HG03469 (cell line): ENCODE data around the gene SMAD5.

Experiments used
- ATAC-seq: cut with Tn5 transposase; IDR thresholded peaks from one replicate; pipeline ENCODE4 v1.9.1; 2021; ENCODE audit warnings: mild to moderate bottlenecking, moderate library complexity, moderate number of reproducible peaks; ENCODE audit not compliant: unreplicated experiment

SMAD5 gene

GRCh38 chr5:136194576-136194975 is 61.9 kb downstream of the SMAD5 start:
- no peak for ATAC-seq

DNA sequence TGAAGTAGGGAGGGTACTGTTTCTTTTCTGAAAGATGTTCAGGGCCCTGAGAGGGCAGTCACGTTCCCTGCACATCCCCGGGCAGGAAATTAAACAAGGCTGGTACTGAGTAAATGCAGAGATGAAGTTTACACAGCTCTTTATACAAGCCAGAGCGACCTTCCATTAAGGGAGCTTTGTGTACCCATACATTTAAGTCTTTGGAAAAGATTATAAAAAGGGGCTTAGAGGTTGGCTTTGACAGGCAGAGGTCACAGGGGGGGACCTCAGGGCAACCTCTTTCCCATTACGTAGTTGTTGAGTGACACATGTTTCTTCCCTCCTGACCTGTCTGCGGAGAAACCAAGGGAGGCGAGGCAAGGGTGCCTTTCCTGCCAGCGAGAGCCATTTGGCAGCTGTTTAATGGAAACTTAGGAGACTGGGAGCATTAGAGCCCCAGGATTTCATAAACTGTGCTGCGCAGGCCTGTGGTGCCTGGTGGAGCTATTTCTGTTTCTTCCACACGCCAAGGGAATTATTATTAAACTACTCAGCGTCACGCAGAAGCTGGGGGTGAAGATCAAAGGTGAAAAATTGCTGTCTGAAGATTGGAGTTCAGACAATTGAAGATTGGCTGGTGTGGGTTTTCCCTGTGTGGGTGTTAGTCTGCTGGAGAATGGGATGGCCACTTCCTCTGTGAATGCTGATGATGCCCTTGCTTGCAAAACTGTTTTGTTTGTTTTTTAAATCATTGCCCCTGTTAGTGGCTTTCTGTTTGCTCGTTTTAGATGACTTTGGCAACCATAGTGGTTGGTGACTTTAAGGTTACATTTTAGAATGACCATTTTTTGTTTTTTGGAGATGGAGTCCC is 63.6 kb downstream of the SMAD5 start:
- no peak for ATAC-seq

GRCh38 chr5:136197462-136198142 is 65.0 kb downstream of the SMAD5 start:
- ATAC-seq: no peak

DNA sequence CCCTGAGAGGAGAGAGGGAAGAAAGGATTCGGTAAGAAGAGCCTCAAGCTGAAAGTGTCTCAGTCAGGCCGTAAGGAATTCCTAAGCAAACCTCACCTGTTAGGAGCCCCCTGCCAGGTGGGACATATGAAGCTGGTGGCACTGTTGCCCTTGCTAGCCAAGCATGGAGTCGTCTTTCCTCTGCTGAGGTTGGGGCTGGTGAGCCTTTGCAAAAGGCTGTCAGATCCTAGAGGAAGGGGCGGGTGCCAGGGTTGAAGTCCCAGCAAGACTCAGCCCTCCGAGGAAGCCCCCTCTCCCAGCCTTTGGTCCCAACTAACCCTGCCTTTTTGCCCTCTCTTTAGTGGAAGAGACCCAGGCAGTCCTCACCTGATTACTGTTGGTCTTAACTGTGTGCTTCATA is 65.8 kb downstream of the SMAD5 start:
- no peak for ATAC-seq

GRCh38 chr5:136199408-136199807 is 66.8 kb downstream of the SMAD5 start:
- ATAC-seq: no peak

DNA sequence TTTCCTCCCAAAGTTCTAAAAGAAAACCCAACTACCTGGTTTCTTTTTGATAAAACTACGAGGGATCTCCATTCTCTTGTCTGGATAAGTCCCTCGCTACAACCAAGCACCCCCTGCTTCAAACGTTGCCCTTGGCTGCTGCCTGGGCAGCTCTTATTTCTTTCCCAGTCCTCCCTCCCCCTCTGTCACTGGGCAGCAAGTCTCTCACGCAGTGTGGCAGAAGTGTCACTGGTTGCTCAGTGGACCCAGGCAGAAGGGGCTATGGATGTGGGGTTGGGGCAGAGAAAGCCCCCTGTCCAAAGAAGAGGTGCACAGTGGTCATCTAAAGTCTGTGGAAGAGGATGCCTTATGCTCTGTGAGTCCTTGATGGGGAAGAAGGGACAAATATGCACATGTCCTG is 67.5 kb downstream of the SMAD5 start:
- ATAC-seq: no peak

- no peak for ATAC-seq
These were observed 68.1 kb downstream of the SMAD5 start for GRCh38 chr5:136200761-136201160.

DNA sequence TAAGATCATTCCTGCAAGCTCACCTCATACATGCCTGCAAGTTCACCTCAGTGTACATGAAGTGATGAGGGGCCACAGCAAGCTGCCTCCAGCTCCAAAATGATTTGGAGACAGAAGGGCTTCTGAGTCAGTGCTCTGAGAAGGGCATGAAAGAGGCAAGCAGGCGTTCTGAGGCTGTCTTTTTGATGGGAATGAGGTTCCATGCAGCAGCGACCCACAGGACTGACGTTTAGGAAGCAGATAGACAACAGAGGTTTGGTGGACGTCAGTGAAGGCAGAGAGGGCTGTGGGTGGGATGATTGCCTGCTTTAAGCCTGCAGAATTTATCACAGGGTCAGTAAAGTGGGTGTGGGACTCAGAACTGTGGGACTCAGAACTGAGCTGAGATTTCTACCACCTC is 69.2 kb downstream of the SMAD5 start:
- no peak for ATAC-seq

DNA sequence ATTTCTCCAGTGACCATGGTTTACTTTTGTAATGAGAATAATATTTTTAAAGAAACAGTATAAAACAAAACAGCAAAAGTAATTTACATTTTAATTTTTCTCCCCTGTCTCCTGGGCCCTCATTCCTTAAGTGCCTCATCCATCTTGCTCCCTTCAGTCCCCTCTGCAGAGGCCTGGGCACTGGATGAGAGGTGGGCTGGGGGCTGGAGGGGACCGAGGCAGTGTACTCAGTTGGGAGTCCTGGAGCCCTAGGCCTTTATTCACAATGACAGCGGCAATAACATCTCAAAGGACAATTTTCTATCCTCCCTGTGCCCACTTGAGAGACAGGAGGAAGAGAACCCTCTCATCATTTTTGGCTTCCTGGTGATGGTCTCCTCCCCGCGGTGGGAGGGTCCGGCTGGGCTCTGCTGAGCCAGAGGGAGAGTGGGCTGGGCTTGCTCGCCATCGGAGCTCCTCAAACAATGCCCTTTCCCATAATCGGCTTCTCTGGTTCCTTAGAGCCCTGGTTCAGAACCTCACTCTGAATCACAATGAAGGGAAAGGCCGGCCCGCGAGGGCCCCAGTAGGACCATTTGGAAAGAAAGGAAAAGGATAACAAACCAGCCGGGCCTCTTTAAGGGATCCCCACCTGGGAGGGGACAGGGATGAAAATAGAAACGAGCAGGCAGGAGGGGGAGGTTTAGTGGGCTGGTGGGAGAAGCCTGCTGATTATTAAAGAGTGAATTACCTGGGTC is 70.0 kb downstream of the SMAD5 start:
- no peak for ATAC-seq

DNA sequence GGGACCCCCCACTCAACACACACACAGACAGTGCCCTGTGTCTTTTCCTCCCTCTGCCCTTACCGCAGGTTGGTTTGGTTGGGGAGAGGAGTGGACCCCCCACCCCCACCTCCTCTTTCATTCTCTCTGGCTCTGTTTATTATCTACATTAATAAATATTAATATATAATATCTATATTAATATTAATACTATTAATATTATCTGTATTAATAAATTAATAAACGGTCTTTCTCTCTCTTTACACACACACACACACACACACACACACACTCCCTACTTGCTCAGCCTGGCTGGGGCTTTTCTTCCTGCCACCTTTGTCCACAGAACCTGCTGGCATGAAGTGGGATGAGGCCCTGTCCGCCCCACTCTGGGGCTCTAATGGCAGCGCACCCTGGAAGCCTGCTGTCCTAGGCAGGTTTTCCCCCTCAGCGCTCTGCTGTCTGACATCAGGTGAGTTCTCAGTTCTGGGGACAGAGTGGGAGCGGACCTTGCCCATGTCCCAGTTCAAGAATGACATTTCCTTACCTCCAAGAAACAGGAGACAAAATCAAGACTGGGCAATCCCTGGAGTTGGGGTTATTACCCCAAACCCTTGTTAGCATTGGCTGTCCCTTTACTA is 70.8 kb downstream of the SMAD5 start:
- ATAC-seq: no peak

GRCh38 chr5:136205061-136205702 is 72.5 kb downstream of the SMAD5 start:
- no peak for ATAC-seq

DNA sequence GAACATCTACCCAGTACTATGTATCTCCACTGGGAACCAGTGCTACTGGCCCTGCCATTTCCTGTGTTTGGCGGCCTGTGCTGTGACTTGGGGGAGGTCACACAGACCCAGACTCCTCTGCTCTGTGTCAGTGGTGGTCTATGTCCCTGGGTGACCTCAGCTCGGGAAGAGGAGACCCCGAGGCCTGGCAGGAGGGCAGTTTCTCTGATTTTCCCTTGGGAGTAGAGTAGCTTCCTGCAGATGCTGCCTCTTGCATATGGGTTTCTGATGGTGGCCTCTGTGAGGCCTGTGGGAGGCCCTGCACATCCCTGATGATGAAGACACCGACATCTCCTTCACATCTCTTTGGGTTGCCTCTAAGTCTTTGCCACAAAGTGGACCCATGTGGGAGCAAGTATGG is 73.3 kb downstream of the SMAD5 start:
- no peak for ATAC-seq

DNA sequence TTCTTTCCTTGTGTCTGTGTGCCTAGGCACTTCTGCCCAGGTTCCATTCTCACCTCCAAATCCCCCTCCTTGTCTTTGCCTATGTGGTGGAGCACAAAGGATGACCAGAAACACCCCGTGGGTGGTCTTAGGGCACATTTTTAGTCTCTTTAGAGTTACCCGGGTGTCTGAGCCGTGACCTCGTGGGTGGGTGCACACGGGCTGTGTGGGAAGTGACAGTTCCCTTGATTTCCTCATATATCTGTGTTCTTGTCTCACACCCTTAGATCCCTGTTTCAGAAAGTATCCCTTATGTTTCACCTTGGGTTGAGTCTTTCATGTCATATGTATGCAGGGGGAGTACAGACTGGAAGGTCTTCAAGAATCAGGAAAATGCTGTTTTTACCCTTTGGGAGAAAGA is 73.7 kb downstream of the SMAD5 start:
- no peak for ATAC-seq

GRCh38 chr5:136207631-136208030 is 75.0 kb downstream of the SMAD5 start:
- no peak for ATAC-seq

DNA sequence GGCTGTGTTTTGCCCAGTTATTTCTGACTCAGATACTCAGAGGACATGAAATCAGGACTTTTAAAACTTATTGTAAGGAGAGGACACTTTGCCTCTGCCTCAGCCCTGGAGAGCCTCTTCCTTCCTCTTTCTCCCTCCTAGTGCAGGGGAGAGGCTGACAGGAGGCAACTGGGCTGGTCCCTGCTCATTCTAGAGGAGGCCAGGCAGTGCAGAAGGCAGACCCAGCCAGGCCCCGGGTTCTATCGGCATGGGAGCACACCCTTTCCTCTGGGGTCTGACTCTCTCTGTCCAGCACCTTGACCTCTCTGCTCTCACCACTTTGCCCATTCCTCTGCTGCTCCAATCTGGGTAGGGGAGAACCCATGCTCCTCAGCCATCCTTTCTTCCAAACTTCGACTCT is 76.3 kb downstream of the SMAD5 start:
- ATAC-seq: no peak

DNA sequence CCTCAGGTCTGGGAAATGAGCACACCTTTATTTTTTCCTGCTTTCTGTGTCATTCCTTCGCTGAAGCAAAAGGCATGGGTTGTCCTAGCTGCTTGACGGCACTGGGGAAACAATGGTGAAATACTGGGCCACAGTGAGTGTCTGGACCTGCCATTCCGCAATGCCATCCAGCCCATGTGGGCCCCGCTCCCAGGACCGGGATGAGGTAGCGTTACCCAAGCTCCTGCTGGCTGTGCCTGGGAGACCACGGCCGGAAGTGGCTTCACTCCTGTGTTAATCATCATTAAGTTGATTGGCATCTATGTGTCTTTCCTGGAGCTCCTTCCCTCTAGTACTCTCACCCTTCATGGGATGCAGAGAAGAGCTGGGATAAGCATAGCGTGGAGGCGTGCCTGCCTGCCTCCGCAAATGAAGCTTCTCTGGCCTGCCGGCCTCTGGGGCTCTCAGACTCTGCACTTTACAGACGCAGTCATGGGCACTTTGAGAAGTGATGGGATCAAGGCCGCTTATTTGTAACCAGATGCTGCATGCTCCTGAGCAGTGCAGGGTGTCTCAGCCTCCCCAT is 76.8 kb downstream of the SMAD5 start:
- ATAC-seq: no peak

- ATAC-seq: no peak
These were observed 77.6 kb downstream of the SMAD5 start for GRCh38 chr5:136210259-136210658.

DNA sequence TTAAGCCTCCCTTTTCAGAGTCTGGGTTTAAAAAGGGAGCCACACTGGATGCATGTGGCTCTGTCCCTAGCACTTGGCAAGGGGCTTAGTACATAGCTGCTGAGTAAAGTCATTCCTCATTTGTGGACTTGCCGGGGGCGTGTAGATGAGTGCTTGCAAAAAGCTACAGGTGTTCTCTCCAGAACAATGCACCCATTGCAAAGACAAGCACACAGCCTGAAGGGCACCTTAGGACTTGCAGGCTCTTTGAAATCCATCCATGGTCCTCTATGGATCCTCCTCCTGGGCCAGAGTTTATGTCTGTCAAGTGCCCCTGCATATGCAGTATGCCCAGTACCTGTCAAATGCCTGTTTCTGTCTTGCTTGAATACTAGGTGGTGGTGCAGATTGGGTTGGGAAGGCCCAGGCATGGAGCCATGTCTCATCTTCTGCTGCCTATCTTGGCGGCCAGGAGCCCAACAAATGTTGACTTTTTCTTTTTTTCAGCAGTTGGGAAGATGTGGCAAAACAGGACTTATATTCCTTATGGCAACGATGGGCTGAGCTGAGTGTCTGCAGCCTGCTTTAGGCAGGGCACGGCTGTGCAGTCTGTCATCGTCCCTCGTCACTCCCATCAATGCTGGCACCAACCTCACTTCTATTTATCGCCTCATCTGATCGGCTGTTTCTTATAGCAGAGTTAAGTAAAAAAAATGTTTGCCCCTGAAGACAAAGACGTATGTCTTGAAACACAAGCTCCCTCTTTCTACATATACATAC is 78.8 kb downstream of the SMAD5 start:
- no peak for ATAC-seq

DNA sequence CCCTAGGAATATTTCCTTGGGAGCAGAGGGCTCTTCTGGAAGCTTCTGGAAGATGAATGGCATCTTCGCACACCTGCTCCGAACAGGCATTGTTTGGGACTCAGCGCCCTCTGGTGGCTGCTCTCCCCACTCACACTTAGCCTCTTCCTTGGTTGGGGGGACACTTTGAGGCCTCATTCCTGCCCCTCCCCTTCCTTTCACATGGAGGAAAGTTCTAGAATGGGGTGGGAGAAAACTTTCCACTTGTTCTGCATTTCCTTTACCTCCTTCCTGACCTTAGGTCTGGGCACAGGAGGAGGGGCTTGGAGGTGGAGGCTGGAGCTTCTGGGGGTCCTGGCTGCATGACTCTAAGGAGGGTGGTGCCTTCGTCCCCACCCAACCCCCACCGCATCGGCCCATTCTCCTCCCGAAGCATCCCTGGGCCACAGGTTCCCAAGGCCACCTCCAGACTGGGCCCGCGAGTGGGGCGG is 79.6 kb downstream of the SMAD5 start:
- ATAC-seq: no peak
